B cell (primary cell): ENCODE results near the gene SULT1A2. TPM values are rescaled to one million over a fixed set of nuclear protein-coding genes. Genes with fewer than 3 reads are reported as not detected.
"Not testable (repeated sequence)": the region's sequence is repeated elsewhere in the genome, so short reads cannot be mapped to it uniquely, and the experiment has no call there.

Experiments
- ATAC-seq: fragments of 200-7000 bp; cut with Tn5 transposase; one replicate; pipeline ENCODE4 v1.10.0; 2021; ENCODE audit warnings: low read depth, mild to moderate bottlenecking, moderate number of reproducible peaks, moderate library complexity
- CTCF ChIA-PET: fragments of 350-600 bp; sonication (Branson Sonifier 250); formaldehyde crosslinking; loops from one replicate; lab custom pipeline; 2021; ENCODE audit warnings: antibody characterized with exemption, inconsistent platforms; lab: Charles Lee
- POLR2A ChIA-PET: fragments of 350-600 bp; sonication (Branson Sonifier 250); formaldehyde crosslinking; loops from one replicate; lab custom pipeline; 2021; ENCODE audit warnings: antibody characterized with exemption; lab: Charles Lee
- DNase-seq: peaks from one replicate; pipeline ENCODE4 v3.0.0; 2013
- H2AFZ ChIP-seq: 2 replicates; pipeline ENCODE4 v1.6.1; 2012; ENCODE audit warnings: mild to moderate bottlenecking, low read depth, low read length; ENCODE audit not compliant: insufficient read depth, poor library complexity, severe bottlenecking
- H3K27ac ChIP-seq, 2 donors: 1 replicate in 1 of 2; 2 replicates in 1 of 2; pipeline ENCODE4 v1.5.1; 2012 to 2013; ENCODE audit warnings: low read length in 2 of 2, mild to moderate bottlenecking in 2 of 2, moderate library complexity in 1 of 2
- H3K27me3 ChIP-seq, 4 experiments: fragments of 200-600 bp in 1 of 4; sonication (generic) in 1 of 4; replicated peaks in 1 of 4; 1 replicate in 2 of 4; 2 replicates in 2 of 4; pipeline versions ENCODE4 v1.6.1 to v1.7.0; 2013 to 2016; ENCODE audit warnings: low read length in 3 of 4, mild to moderate bottlenecking in 2 of 4, mixed read lengths in 1 of 4, moderate library complexity in 1 of 4; ENCODE audit not compliant: insufficient read depth in 4 of 4, control insufficient read depth in 3 of 4; ENCODE audit errors: control extremely low read depth in 1 of 4
- H3K36me3 ChIP-seq, 2 experiments: replicated peaks in 1 of 2; 1 replicate in 1 of 2; 2 replicates in 1 of 2; pipeline versions ENCODE4 v1.6.1 to v1.7.1; 2013; ENCODE audit warnings: low read length in 1 of 2; ENCODE audit not compliant: insufficient read depth in 2 of 2, control insufficient read depth in 1 of 2; ENCODE audit errors: control extremely low read depth in 1 of 2, extremely low read depth in 1 of 2
- H3K4me1 ChIP-seq, 2 donors: fragments of 200-600 bp in 1 of 2; sonication (generic) in 1 of 2; 1 replicate in 1 of 2; 2 replicates in 1 of 2; pipeline versions ENCODE4 v1.5.1 to v1.6.1; 2013 to 2017; ENCODE audit warnings: low read length in 2 of 2; ENCODE audit not compliant: control insufficient read depth in 2 of 2, insufficient read depth in 2 of 2
- H3K4me2 ChIP-seq: replicated peaks from 2 replicates; pipeline ENCODE3; 2012; ENCODE audit warnings: mild to moderate bottlenecking, low read depth, low read length; ENCODE audit not compliant: poor library complexity, severe bottlenecking
- H3K4me3 ChIP-seq, 5 experiments: fragments of 200-600 bp in 1 of 5; sonication (generic) in 1 of 5; 1 replicate in 3 of 5; 2 replicates in 2 of 5; pipeline versions ENCODE4 v1.5.1 to v1.7.0; 2011 to 2016; ENCODE audit warnings: low read length in 4 of 5, mild to moderate bottlenecking in 4 of 5, low read depth in 2 of 5, control low read depth in 1 of 5, moderate library complexity in 1 of 5; ENCODE audit not compliant: insufficient read depth in 1 of 5; ENCODE audit errors: control extremely low read depth in 1 of 5, extremely low read depth in 1 of 5
- H3K79me2 ChIP-seq: fragments of 200-600 bp; sonication (generic); one replicate; pipeline ENCODE4 v1.6.0; 2016; ENCODE audit warnings: low read length; ENCODE audit not compliant: control insufficient read depth, insufficient read depth
- H3K9ac ChIP-seq: fragments of 200-600 bp; sonication (generic); 2 replicates; pipeline ENCODE4 v1.6.1; 2017; ENCODE audit warnings: mild to moderate bottlenecking, low read length, moderate library complexity
- H3K9me3 ChIP-seq, 3 donors: one replicate each; pipeline versions ENCODE4 v1.6.1 to v1.7.1; 2013; ENCODE audit warnings: low read length in 2 of 3; ENCODE audit not compliant: control insufficient read depth in 2 of 3, insufficient read depth in 1 of 3; ENCODE audit errors: control extremely low read depth in 1 of 3
- H4K20me1 ChIP-seq: 2 replicates; pipeline ENCODE4 v1.6.0; 2012; ENCODE audit warnings: mild to moderate bottlenecking, low read length; ENCODE audit not compliant: insufficient read depth, control insufficient read depth, poor library complexity, severe bottlenecking
- H3K27ac Mint-ChIP-seq: one replicate; pipeline ENCODE4 v1.8.0; 2021; ENCODE audit warnings: mixed read lengths
- H3K27me3 Mint-ChIP-seq: one replicate; pipeline ENCODE4 v1.8.0; 2021; ENCODE audit warnings: mixed read lengths
- H3K4me1 Mint-ChIP-seq: one replicate; pipeline ENCODE4 v1.8.0; 2021; ENCODE audit warnings: mixed read lengths
- H3K4me3 Mint-ChIP-seq: one replicate; pipeline ENCODE4 v1.8.0; 2021; ENCODE audit warnings: mixed read lengths
- H3K9me3 Mint-ChIP-seq: one replicate; pipeline ENCODE4 v1.8.0; 2022; ENCODE audit warnings: mixed read lengths; ENCODE audit not compliant: insufficient read depth
- EZH2 ChIP-seq: IDR thresholded peaks from 2 replicates; pipeline ENCODE4 v1.6.1; 2012; ENCODE audit warnings: borderline replicate concordance, low read depth, mild to moderate bottlenecking, moderate library complexity, low read length; ENCODE audit not compliant: insufficient read depth, poor library complexity, severe bottlenecking
- WGBS: methylation state at CpG from one replicate; pipeline ENCODE4 v1.1.5; 2013; ENCODE audit warnings: missing lambda C conversion rate; ENCODE audit not compliant: insufficient coverage; 5-methylcytosine and 5-hydroxymethylcytosine counted together
- intact Hi-C: fragments of 100-400 bp; cut with micrococcal nuclease; formaldehyde crosslinking; loops from one replicate; pipeline ENCODE4 v1.10.0; 2022
- polyA plus RNA-seq: library from polyadenylated mRNA; depleted of rRNA; stranded (reverse); fragments of >200 nt; gene quantifications from 2 replicates; pipeline ENCODE4 v1.2.3, GENCODE V29; 2012
- total RNA-seq, 2 donors: library from RNA; stranded (reverse); fragments of 120-200 nt in 1 of 2; gene quantifications; 1 replicate in 1 of 2; 2 replicates in 1 of 2; pipeline versions ENCODE4 v1.2.3 to v1.2.4, GENCODE V29; 2013 to 2022

The SULT1A2 gene
- total and polyA plus RNA-seq, 2 donors (not counting 1 experiment from before 2014, with no cell fraction given) = 0.32 TPM; not detected in 1

- no peak overlapping the region for H3K4me2 ChIP-seq
- H3K4me3 ChIP-seq = no peak overlapping the region
- H3K4me1 ChIP-seq = peaks cover 3% of the 10 kb centered on the region in 2 donors
- H4K20me1 ChIP-seq = no peaks in the 10 kb centered on the region
- TF ChIP-seq EZH2 = no peak
- POLR2A ChIA-PET = no interaction called here
- CTCF ChIA-PET = no interaction called here
- 100% methylated on average over 2 of the region's 7 CpGs for WGBS
- H3K4me3 Mint-ChIP-seq = peak overlapping the region; percentile 64
- no peaks in the 10 kb centered on the region for H3K79me2 ChIP-seq
- H3K27me3 ChIP-seq = no peaks in the 10 kb centered on the region
- peak overlapping the region; percentile 10 for H3K27ac Mint-ChIP-seq
- no peak overlapping the region for H2AFZ ChIP-seq
- ATAC-seq (no peak), DNase-seq (no peak)
- no peak overlapping the region for H3K27ac ChIP-seq
- H3K27me3 Mint-ChIP-seq = peaks cover 7% of the 10 kb centered on the region
- no peaks in the 10 kb centered on the region for H3K9me3 Mint-ChIP-seq
- H3K4me1 Mint-ChIP-seq = peaks cover 14% of the 10 kb centered on the region
- H3K36me3 ChIP-seq = no peaks in the 10 kb centered on the region
- H3K9ac ChIP-seq = no peak overlapping the region
- intact Hi-C loops = no loop called here
- H3K9me3 ChIP-seq = no peaks in the 10 kb centered on the region
Measured at GRCh38 chr16:28621481-28622155, 24.8 kb upstream of the SULT1A2 start.

- H4K20me1 ChIP-seq, H3K27ac ChIP-seq, H3K36me3 ChIP-seq, H3K9ac ChIP-seq, H3K9me3 ChIP-seq, CTCF ChIA-PET, H3K27me3 ChIP-seq, H3K27me3 Mint-ChIP-seq, H3K9me3 Mint-ChIP-seq, H3K79me2 ChIP-seq, ATAC-seq, H2AFZ ChIP-seq, H3K4me1 ChIP-seq, DNase-seq, intact Hi-C loops, POLR2A ChIA-PET, H3K4me3 ChIP-seq, H3K4me3 Mint-ChIP-seq, H3K27ac Mint-ChIP-seq, H3K4me2 ChIP-seq: not testable (repeated sequence)
- no CpG with 5 or more reads among the region's 1 CpG for WGBS
- peaks cover 14% of the 10 kb centered on the region for H3K4me1 Mint-ChIP-seq
Measured at GRCh38 chr16:28620316-28620715, 23.5 kb upstream of the SULT1A2 start.
